Hepatocyte (in vitro differentiated cells): ENCODE measurements around the gene CHPT1. TPM values are rescaled to one million over a fixed set of nuclear protein-coding genes. Genes with fewer than 3 reads are reported as not detected.

Experiments
- DNase-seq: peaks from one replicate; pipeline ENCODE4 v3.0.0-alpha.2; 2016; ENCODE audit warnings: low spot score
- H2AFZ ChIP-seq: fragments of 200-600 bp; sonication (generic); 2 replicates; pipeline ENCODE4 v1.6.0; 2016; ENCODE audit warnings: antibody characterized with exemption, mild to moderate bottlenecking
- H3K27ac ChIP-seq: fragments of 200-600 bp; sonication (generic); 2 replicates; pipeline ENCODE4 v1.5.1; 2016; ENCODE audit warnings: mild to moderate bottlenecking
- H3K27me3 ChIP-seq: fragments of 200-600 bp; sonication (generic); 2 replicates; pipeline ENCODE4 v1.6.1; 2016
- H3K36me3 ChIP-seq: fragments of 200-600 bp; sonication (generic); replicated peaks from 2 replicates; pipeline ENCODE4 v1.5.1; 2016; ENCODE audit warnings: low read depth; ENCODE audit not compliant: insufficient read depth
- H3K4me1 ChIP-seq: fragments of 200-600 bp; sonication (generic); 2 replicates; pipeline ENCODE4 v1.5.1; 2016; ENCODE audit warnings: mild to moderate bottlenecking, moderate library complexity; ENCODE audit not compliant: insufficient read depth
- H3K4me2 ChIP-seq: fragments of 200-600 bp; sonication (generic); 2 replicates; pipeline ENCODE4 v1.6.0; 2016
- H3K4me3 ChIP-seq: fragments of 200-600 bp; sonication (generic); 2 replicates; pipeline ENCODE4 v1.5.1; 2016; ENCODE audit warnings: mild to moderate bottlenecking
- H3K79me2 ChIP-seq: fragments of 200-600 bp; sonication (generic); 2 replicates; pipeline ENCODE4 v1.6.0; 2017; ENCODE audit warnings: mild to moderate bottlenecking
- H3K9me2 ChIP-seq: fragments of 200-600 bp; sonication (generic); replicated peaks from 2 replicates; pipeline ENCODE4 v1.6.0; 2017; ENCODE audit warnings: mild to moderate bottlenecking; ENCODE audit not compliant: insufficient read depth
- H3K9me3 ChIP-seq: fragments of 200-600 bp; sonication (generic); 2 replicates; pipeline ENCODE4 v1.5.1; 2016; ENCODE audit warnings: low read depth, mild to moderate bottlenecking
- H4K20me1 ChIP-seq: fragments of 200-600 bp; sonication (generic); 2 replicates; pipeline ENCODE4 v1.6.0; 2016; ENCODE audit warnings: mild to moderate bottlenecking; ENCODE audit not compliant: insufficient read depth, poor library complexity, severe bottlenecking
- CTCF ChIP-seq: fragments of 200-600 bp; sonication (generic); IDR thresholded peaks from 2 replicates; pipeline ENCODE4 v1.5.1; 2016; ENCODE audit warnings: antibody characterized with exemption, mild to moderate bottlenecking; ENCODE audit not compliant: poor library complexity
- EZH2 ChIP-seq: fragments of 200-600 bp; sonication (generic); IDR thresholded peaks from 2 replicates; pipeline ENCODE4 v1.6.1; 2016; ENCODE audit warnings: antibody characterized with exemption, mild to moderate bottlenecking, borderline replicate concordance
- EZH2phosphoT487 ChIP-seq: fragments of 200-600 bp; sonication (generic); IDR thresholded peaks from one replicate; pipeline ENCODE4 v1.6.1; 2018; ENCODE audit warnings: antibody characterized with exemption, mild to moderate bottlenecking, low read depth, moderate library complexity; ENCODE audit not compliant: unreplicated experiment, severe bottlenecking
- WGBS: methylation state at CpG from one replicate; pipeline ENCODE4 v1.1.6; 2016; ENCODE audit warnings: low lambda C conversion rate; ENCODE audit errors: missing lambda C conversion rate; 5-methylcytosine and 5-hydroxymethylcytosine counted together
- polyA plus RNA-seq: library from polyadenylated mRNA; unstranded; fragments of >200 nt; fragmentation: Nextera tagmentation; extraction: Ambion mirVana; gene quantifications from 2 replicates; pipeline ENCODE4 v1.2.1, GENCODE V29; 2016
- total RNA-seq: library from RNA; depleted of rRNA; stranded (reverse); fragments of >200 nt; gene quantifications from 2 replicates; pipeline ENCODE4 v1.2.3, GENCODE V29; 2014

The CHPT1 gene
- total and polyA plus RNA-seq, 2 experiments from 2014 or later, result 92.3 to 127 TPM

- Histone ChIP-seq H3K27me3 (no peaks in the 10 kb centered on the region), H3K79me2 (no peaks in the 10 kb centered on the region), H3K4me2 (no peak overlapping the region), H3K36me3 (no peaks in the 10 kb centered on the region), H2AFZ (no peak overlapping the region), H3K27ac (no peak overlapping the region), H3K9me3 (no peaks in the 10 kb centered on the region), H3K4me3 (no peak overlapping the region), H4K20me1 (no peaks in the 10 kb centered on the region), H3K4me1 (peaks cover 2% of the 10 kb centered on the region), H3K9me2 (no peaks in the 10 kb centered on the region)
- no peak for TF ChIP-seq CTCF
- no peak for TF ChIP-seq EZH2
- TF ChIP-seq EZH2phosphoT487, result no peak
- 88% methylated on average over 1 of the region's 1 CpG for WGBS
- no peak for DNase-seq
These were observed 11.3 kb upstream of the CHPT1 start for GRCh38 chr12:101686176-101686575.

GRCh38 chr12:101690544-101691098, 6.8 kb upstream of the CHPT1 start:
- WGBS, result 63% methylated on average over 3 of the region's 3 CpGs
- no peak overlapping the region for H3K27ac ChIP-seq
- H3K9me3 ChIP-seq, result no peaks in the 10 kb centered on the region
- no peaks in the 10 kb centered on the region for H3K9me2 ChIP-seq
- H3K4me3 ChIP-seq, result no peak overlapping the region
- no peaks in the 10 kb centered on the region for H4K20me1 ChIP-seq
- no peak overlapping the region for H2AFZ ChIP-seq
- H3K4me1 ChIP-seq, result peaks cover 11% of the 10 kb centered on the region
- H3K36me3 ChIP-seq, result no peaks in the 10 kb centered on the region
- H3K27me3 ChIP-seq, result no peaks in the 10 kb centered on the region
- no peak overlapping the region for H3K4me2 ChIP-seq
- TF ChIP-seq CTCF (no peak), EZH2phosphoT487 (no peak), EZH2 (no peak)
- DNase-seq, result no peak
- H3K79me2 ChIP-seq, result no peaks in the 10 kb centered on the region

- Histone ChIP-seq H3K36me3 (no peaks in the 10 kb centered on the region), H3K79me2 (no peaks in the 10 kb centered on the region), H4K20me1 (no peaks in the 10 kb centered on the region), H3K9me2 (no peaks in the 10 kb centered on the region), H3K27me3 (no peaks in the 10 kb centered on the region), H2AFZ (no peak overlapping the region), H3K4me1 (peaks cover 19% of the 10 kb centered on the region), H3K9me3 (no peaks in the 10 kb centered on the region), H3K4me2 (no peak overlapping the region), H3K4me3 (no peak overlapping the region), H3K27ac (no peak overlapping the region)
- WGBS, result 100% methylated on average over 1 of the region's 1 CpG
- no peak for DNase-seq
- TF ChIP-seq CTCF (no peak), EZH2phosphoT487 (no peak), EZH2 (no peak)
These were observed 5.8 kb upstream of the CHPT1 start for GRCh38 chr12:101691503-101692096.
